GM18868 (cell line): ENCODE data around the gene AP4M1.
"Not testable (repeated sequence)": the region's sequence is repeated elsewhere in the genome, so short reads cannot be mapped to it uniquely, and the experiment has no call there.

Source experiments
- ATAC-seq: cut with Tn5 transposase; IDR thresholded peaks from one replicate; pipeline ENCODE4 v1.9.1; 2021; ENCODE audit warnings: mild to moderate bottlenecking, moderate library complexity; ENCODE audit not compliant: unreplicated experiment

The AP4M1 gene

DNA sequence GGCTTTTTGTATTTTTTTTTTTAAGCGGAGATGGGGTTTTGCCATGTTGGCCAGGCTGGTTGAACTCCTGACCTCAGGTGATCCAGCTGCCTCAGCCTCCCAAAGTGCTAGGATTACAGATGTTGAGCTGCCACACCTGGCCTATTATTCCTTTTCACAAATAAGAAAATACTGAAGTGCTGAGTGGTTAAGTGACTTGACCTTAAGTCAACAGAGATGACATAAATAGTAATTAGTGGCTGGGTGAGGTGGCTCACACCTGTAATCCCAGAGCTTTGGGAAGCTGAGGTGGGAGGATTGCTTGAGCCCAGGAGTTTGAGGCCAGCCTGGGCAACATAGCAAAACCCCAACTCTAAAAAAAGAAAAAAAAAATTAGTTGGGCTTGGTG, 28.8 kb downstream of the AP4M1 start:
- ATAC-seq = not testable (repeated sequence)

DNA sequence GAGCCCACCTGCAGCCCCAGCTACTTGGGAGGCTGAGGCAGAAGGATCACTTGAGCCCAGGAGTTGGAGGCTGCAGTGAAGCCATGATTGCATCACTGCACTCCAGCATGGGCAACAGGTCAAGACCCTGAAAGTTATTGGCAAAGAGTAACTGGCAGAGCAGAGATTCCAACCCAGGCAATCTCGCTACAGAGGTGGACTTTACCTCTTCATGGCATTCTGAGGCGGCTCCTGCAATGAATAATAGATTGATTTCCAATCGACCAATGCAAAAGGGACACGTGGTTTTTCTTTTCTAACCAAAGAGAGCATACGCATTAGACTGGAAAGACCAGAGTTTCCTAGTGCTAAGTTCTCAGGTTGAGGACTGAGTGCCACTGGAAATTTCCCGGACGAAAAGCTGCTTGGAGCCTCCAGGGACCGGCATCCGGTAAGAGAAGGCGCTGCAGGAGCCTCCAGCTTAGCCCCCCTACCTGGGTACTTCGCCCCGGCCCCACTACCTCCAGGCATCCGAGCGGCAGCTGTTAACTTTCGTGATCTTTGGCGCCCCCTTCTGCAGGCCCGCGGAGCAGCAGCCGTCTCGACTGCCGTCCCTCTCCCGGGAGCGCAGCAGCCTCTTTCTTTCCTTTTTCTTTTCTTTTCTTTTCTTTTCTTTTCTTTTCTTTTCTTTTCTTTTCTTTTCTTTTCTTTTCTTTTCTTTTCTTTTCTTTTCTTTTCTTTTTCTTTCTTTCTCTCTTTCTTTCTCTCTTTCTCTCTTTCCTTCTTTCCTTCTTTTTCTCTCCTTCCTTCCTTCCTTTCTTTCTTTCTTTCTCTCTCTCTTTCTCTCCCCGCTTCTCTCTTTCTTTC, 29.4 kb downstream of the AP4M1 start:
- ATAC-seq = no peak

DNA sequence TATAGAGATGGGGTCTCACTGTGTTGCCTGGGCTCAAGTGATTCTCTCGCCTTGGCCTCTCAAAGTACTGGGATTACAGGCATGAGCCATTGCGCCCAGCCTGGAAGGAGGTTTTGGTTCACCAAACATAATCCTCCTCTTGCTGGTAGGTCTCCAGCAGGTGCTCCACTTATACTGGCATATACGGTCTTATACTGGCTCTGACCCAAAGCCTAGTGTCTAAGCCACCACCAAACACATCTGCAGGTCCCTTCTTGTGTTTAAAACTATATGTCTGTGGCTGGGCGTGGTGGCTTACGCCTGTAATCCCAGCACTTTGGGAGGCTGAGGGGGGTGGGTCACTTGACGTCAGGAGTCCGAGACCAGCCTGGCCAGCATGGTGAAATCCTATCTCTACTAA, 30.7 kb downstream of the AP4M1 start:
- no peak for ATAC-seq

DNA sequence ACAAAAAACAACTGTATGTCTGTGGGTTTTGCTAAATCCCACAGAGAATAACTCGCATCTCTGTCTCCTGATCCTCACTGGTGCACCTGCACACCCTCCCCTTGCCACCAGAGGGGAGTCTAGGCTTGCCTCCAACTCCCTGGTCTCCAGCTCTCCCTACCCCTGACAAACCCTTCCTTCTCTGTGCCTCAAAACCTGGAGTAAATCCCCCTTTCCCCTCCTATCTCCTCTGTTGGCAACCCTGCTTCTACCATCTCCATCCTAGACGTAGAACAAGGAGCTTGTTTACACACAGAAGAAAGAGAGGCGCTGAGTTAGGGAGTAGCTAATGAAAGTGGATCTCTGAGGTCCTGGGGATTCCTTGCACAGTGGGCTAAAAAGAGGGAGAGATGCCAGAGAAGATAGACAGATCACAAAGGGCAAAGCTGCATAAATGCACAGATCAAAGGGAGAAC, 31.3 kb downstream of the AP4M1 start:
- peak; percentile 50 for ATAC-seq

DNA sequence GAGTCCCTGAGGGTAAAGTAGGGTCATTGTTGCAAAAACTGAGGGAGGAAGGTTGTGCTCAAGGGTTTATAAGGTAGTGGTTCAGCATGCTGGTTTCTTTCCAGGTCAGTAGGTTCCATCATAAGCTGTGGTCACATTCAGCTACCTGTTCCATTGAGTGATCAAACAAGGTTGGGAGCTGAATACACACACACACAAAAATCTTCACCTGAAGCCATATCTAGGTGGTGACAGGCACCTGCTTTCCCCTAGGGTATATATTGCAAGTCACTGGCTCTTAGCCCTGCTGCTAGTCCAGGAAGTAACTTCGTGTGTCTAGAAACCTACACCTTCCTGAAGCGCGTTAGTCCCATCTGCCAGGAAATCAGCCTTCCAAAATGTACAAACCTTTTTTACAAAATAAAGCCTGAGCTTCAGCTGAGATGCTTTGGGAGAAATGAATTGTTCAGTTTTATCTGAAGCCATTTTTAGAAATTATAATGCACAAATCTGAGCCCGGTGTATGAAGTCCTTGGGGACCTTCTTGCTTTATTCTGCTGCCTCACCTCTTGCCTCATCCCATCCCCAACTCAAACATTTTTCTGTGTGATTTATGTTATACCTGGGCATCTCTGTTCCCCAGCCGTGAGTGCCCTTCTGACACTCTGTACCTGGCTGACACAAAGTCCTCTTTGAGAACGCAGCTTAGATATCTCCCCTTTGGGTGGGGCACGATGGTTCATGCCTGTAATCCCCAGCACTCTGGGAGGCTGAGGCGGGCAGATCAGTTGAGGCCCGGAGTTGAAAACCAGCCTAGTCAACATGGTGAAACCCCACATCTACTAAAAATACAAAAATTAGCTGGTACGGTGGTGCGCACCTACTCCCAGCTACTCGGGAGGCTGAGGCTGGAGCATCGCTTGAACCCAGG, 36.7 kb downstream of the AP4M1 start:
- no peak for ATAC-seq

DNA sequence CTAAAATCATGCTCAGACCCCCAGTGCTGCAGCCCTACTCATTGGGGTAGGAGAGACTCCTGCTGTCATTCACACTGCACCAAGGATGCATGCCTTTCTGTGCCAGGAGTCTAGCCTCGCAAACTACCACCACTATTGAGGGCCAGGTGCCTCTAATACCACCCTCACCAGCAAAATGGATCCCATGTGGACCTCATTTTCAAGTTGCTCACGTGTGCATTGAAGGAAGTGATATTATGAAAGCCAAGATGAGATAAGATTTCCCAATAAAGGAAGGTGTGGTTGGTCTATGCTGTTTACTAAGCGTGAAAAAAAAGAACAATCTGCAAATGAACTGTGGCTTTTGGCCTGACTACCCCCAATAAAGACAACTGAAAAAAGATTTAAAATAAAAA, 40.1 kb downstream of the AP4M1 start:
- ATAC-seq = no peak

DNA sequence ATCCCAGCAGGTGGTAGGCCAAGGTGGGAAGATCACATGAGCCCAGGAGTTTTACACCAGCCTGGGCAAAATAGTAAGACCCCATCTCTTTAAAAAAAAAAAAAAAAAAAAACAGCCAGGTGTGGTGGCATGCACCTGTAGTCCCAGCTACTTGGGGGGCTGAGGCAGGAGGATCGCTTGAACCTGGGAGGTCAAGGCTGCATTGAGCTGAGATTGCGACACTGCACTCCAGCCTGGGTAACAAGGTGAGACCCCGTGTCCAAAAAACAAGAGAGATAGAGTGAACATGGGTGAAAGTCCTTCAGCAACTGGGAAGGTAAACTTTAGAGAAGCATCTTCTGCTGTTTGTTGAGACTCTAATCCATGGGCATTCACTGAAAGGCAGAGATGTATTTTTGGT, 41.0 kb downstream of the AP4M1 start:
- no peak for ATAC-seq

DNA sequence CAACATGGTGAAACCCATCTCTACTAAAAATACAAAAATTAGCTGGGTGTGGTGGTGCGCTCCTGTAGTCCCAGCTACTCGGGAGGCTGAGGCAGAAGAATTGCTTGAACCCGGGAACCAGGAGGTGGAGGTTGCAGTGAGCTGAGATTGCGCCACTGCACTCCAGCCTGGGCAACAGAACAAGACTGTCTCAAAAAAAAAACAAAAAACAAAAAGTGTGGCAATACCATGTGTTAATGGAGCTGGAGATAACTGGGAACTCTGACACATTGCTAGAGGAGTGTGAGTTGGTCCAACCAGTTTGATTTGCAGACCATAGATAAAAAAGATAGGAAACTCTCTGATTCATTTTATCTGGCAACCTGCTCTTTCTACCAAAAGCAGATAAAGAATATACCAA, 44.9 kb downstream of the AP4M1 start:
- ATAC-seq = not testable (repeated sequence)

DNA sequence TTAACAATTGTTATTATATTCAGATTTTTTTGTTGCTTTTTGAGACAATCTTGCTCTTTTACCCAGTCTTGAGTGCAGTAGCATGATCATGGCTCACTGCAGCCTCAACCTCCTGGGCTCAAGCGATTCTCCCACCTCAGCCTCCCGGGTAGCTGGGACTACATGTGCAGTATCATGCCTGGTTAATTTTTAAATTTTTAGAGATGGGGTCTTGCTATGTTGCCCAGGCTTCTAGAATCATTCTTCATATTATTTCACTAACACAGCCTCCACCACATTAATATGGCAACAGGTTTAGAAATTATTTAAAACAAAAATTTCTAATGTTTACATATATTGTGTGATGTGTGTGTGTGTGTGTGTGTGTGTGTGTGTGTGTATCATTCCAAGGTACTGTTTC, 45.8 kb downstream of the AP4M1 start:
- ATAC-seq = no peak

DNA sequence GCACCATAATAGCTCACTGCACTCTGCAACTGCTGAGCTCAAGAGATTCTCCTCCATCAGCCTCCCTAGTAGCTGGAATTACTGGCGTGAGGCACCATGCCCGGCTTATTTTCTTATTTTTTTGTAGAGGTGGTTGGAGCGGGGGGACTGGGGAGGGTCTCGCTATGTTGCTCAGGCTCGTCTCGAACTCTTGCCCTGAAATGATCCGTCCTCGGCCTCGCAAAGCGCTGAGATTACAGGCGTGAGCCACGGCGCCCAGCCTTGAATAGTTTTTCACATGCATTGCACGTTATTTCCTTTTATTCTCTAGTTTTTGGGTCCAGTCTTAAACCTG, 46.7 kb downstream of the AP4M1 start:
- no peak for ATAC-seq

DNA sequence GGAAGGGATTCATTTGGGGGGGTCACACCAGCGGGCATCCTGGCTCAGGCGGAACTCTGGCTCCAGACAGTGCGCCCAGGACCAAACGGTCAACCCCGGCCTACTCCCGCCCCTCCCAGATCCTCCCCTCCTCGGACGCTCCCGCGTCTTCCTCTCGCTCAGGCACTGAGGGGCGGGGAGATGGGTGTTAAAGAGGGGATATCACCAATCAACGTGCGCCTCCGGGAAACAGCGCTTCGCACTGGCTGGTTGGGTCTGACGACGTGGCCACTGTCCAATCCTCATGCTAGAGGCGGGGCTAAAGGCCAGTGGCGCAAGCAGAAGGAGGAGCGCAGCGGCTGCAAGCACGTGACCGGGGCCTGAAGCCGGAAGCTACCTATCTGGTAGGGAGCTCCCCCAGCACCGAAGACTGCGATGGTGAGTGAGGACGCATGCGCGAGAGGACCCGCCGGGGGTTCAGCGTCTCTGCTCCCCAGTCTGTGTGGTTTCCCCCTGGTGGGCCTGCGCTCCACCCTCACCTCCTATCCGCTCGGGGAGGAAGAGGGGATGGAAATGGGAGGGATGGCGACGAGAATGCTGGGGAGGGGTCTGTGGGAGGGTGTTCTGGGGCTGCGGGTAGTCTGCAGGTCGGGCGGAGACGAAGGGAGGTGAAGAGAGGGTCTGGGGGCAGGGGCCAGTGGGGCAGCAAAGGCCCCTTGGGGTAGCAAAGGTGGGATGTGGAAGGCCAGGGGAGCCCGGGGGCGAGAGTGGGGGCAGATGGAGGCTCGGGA, 47.3 kb downstream of the AP4M1 start, which contains the start of gene LAMTOR4:
Gene LAMTOR4, plus strand, starts transcription at position 360 of the 770 bp plus-strand sequence. Its CDS starts 55 bp downstream, at position 415.
- peak; percentile 98 for ATAC-seq

DNA sequence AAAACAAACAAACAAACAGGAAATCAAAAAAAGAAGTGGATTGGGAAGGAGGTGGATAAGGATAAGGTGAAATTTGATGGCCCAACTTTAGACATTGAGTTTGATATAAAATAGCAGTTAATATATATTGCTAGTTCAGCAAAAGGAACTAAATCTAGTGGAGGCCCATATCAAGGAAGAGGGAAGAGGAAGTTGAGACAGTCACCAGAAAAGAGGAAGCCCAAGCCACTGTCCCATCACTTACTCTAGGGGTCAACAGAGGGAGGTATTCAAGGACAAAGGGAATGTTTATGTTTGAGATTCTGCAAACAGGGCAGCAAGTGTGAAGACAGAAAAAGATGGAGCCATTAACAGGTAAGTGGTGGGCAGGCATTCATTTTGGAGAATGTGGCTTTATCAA, 51.0 kb downstream of the AP4M1 start:
- no peak for ATAC-seq

DNA sequence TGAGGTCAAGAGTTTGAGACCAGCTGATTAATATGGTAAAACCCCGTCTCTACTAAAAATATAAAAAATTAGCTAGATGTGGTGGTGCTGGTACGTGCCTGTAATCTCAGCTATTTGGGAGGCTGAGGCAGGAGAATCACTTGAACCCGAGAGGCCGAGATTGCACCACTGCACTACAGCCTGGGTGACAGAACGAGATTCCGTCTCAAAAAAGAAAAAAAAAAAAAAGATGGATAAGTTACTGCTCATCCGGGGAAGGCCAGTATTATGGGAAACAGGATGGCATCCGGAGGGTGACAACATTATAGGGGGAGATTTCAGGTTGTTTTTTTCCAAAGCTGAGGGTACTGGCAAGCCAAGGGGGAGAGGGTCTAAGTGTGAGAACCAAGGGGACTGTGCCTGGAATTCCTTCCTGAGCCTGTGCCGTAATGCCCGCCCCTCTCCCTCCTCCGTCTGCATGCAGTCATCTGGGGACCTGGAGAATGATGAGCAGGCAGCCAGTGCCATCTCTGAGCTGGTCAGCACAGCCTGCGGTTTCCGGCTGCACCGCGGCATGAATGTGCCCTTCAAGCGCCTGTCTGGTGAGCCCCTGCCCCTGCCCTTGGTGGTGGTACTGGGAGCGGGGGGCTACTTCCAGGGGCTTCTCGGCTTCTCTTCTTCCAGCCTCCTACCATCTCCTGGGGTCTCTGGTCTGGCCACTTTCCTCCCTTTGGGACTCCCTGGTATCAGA, 51.7 kb downstream of the AP4M1 start:
- ATAC-seq = no peak

DNA sequence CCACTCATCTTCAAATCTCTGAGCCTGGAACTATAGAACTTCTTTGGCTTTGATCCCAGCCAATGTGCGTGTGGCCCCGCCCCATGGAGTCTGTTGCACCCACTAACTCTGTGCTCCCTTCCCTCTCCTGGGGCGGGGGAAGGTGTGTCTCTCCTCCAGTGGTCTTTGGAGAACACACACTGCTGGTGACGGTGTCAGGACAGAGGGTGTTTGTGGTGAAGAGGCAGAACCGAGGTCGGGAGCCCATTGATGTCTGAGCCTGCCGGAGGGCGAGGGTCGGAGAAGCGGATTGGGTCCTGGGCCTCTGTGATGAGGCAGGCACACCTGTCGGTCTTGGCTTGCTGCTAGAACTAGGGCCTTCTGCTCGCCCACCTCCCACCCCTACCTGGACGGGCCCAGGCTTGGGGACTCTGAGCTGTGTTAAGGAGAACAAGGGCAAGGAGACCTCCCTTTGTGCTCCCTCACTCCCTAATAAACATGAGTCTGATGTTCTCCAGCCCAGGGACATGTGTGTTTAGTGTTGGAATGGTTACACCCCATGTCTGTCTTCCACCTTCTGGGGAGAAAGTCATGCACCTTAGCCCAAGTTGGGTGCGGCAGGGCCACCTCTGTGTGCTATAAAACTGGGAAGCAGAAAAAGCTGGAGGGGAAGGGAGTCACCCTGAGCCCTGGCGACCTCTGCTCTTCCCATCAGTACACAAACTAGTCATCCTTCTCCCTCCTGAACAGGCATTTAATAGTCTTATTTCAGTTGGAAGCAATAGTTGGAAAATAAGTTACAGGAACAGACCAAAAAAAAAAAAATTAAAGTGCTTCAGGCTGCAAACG, 52.5 kb downstream of the AP4M1 start:
- no peak for ATAC-seq

DNA sequence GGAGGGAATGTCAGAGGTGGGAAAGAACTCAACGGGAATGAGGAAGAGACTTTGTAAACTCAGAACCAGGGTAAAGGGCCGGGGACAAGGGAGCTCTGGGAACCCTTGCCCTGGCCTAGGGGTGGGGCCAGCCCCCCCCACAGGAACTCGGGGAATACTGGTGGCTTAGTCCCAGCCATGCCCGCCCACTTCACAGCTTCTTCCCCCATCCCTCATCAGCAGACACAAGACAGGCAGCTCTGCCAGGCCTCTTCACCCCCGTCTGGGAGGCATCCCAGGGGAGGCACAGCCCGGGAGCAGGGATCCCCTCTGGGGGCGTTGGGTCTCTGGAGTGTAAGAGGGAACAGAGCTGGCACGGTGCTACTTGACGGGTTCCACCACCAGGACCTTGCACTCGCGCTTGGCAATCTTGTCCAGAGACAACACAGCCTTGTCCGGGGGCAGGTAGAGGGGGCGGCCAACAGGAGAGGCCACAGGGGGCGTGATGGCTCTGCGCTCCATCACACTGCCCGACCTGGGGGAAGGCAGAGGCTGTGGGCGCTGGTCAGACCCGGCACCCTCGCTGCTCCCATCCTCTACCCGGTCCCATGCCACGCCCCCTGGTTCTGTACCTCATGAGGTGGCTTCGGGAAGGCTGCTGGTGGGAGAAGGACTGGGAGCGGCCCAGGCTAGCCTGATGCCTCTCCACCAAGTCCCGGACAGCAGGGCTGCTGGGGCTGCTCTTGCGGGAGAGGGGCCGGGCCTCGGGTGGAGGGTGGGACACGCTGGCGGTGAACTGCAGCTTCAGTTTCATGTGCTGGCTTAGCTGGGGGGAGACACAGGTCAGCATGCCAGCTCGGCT, 53.4 kb downstream of the AP4M1 start:
- no peak for ATAC-seq

DNA sequence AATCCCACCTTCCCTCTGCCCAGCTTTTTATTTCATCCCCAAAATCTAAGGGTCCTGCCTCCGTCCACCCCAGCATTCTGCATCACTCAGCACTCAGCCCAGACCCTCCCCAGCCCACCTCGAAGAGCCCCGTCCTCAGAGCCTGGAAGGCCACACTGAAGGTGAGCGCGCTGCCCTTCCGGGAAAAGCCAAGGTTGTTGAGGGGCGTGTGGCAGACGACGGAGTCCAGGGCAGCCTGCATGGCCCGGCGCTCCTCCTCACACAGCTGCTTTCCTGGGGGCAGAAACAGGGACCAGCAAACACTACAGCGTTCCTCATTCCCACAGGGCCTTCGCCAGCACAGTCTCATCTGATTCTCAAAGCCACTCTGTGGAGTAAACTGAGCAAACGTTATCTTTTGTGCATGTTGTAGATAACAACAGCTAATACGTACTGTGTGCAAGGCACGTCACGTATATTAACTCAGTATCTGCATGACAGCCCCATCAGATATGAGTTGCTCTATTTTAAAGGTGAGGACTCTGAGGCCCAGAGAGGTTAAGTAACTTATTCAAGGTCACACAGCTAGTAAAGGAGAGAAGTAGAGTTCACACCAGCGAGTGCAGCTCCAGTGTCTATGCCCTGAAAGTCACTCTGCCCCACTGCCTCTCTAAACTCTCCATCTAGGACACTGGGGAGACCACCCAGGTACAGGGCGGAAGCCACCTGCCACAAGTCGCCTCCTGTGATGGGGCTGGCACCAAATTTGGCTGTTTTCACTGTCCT, 54.3 kb downstream of the AP4M1 start:
- ATAC-seq = no peak

DNA sequence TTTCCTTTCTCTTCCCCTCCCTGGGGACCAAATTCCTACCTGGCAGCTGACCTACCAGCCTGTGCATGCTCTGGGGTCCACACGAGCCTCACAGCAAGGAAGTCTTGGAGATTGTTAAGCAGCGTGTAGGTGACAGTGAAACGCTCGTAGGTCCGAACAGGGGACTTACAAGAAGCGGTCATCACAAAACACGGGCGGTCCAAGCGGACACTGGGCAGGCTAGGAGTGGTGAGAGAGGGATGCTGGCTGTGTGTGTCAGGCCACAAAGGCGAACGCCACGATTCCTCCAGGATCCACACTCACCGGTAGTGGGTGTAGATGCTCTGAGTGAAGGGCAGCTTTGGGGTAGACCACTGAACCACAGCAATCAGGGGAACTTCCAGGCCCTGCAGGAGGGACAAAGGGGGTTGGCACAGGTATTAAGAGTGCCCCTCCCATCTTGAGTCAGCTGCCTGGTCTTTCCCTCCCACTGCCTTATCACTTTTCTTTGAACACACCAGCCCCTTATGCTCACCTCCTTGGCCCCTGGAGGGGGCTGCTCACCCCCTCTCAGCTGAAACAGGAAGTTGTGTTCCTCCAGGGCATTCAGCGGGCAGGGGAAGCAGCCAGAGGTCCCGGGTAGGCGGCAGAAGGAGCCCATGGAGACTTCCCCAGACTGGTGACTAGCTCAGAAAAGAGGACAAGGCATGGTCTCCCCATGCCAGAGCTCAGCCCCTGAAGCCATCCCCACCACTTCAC, 55.1 kb downstream of the AP4M1 start:
- peak; percentile 39 for ATAC-seq

DNA sequence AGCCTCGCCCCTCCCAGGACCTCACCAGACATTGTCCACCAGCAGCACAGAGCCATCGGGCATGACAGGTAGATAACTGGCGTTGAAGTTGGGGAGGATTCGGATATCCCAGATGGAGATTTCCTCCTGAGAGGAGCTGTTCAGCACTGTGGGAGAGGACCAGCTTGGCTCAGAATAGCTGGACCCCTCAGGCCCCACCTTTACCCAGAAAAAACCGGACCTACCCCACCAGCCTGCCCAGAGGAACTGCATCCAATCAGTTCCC, 55.6 kb downstream of the AP4M1 start:
- no peak for ATAC-seq
